K562 (cell line): ENCODE measurements around the gene ETFRF1. TPM values are rescaled to one million over a fixed set of nuclear protein-coding genes. Genes with fewer than 3 reads are reported as not detected.
A peak's percentile ranks its signal among the peaks of the same experiment; 100 is the strongest.

Experiments used
- ATAC-seq: fragments of 200-7000 bp; cut with Tn5 transposase; 3 replicates; pipeline ENCODE4 v1.9.1; 2020; ENCODE audit warnings: moderate library complexity
- BruUV-seq: library from RNA; stranded (reverse); fragments of 400-500 nt; replicated peaks from 2 replicates; lab custom pipeline; 2021; lab: Mats Ljungman, UMichigan
- CTCF ChIA-PET: fragments of 300-600 bp; formaldehyde crosslinking; extraction: SDS; loops from one replicate; lab custom pipeline; 2021; ENCODE audit warnings: low intra/inter-chr PET ratio; lab: Yijun Ruan, JAX
- POLR2A ChIA-PET: fragments of 300-600, 350-650 bp; sonication (Branson Sonifier 250); formaldehyde crosslinking; extraction: SDS; loops from one replicate; lab custom pipeline; 2021; ENCODE audit warnings: antibody characterized with exemption, inconsistent platforms; lab: Yijun Ruan, JAX
- DNase-seq, 4 experiments: peaks; one replicate each; pipeline versions ENCODE4 v3.0.0 to v3.0.0-alpha.2; 2011 to 2018; ENCODE audit warnings: low spot score in 3 of 4, mixed read lengths in 3 of 4; ENCODE audit errors: extremely low read depth in 1 of 4
- FAIRE-seq: peaks from 2 replicates; lab custom pipeline; 2011; peaks lifted over from hg19 to GRCh38; lab: Jason Lieb, UNC
- H2AFZ ChIP-seq: 2 replicates; pipeline ENCODE4 v1.6.0; 2011; ENCODE audit warnings: low read depth, low read length, control low read depth, inconsistent platforms
- H3K27ac ChIP-seq: fragments of 200-600 bp; 3 replicates; pipeline ENCODE4 v1.8.0; 2011; ENCODE audit warnings: low read depth, mild to moderate bottlenecking, control low read depth, inconsistent platforms, low read length, moderate library complexity, mixed read lengths; ENCODE audit errors: extremely low read depth
- H3K27me3 ChIP-seq, 2 experiments: fragments of 300-600 bp in 1 of 2; 2 replicates in 1 of 2; 3 replicates in 1 of 2; pipeline versions ENCODE4 v1.6.0 to v1.8.0; 2011; ENCODE audit warnings: inconsistent platforms in 2 of 2, low read length in 2 of 2, mild to moderate bottlenecking in 1 of 2, mixed read lengths in 1 of 2, moderate library complexity in 1 of 2; ENCODE audit not compliant: control insufficient read depth in 2 of 2, insufficient read depth in 2 of 2
- H3K36me3 ChIP-seq: fragments of 300-600 bp; 3 replicates; pipeline ENCODE4 v1.8.0; 2011; ENCODE audit warnings: mild to moderate bottlenecking, low read length, inconsistent platforms; ENCODE audit not compliant: control insufficient read depth, insufficient read depth
- H3K4me1 ChIP-seq, 2 experiments: fragments of 200-600 bp in 1 of 2; replicated peaks in 1 of 2; 2 replicates in 1 of 2; 3 replicates in 1 of 2; pipeline versions ENCODE4 v1.5.1 to v1.8.0; 2011; ENCODE audit warnings: inconsistent platforms in 2 of 2, low read length in 2 of 2, mild to moderate bottlenecking in 1 of 2, mixed read lengths in 1 of 2, moderate library complexity in 1 of 2; ENCODE audit not compliant: control insufficient read depth in 2 of 2, insufficient read depth in 2 of 2
- H3K4me2 ChIP-seq: 2 replicates; pipeline ENCODE4 v1.6.1; 2011; ENCODE audit warnings: low read length, control low read depth, inconsistent platforms, mixed read lengths; ENCODE audit not compliant: insufficient read depth
- H3K4me3 ChIP-seq: fragments of 200-600 bp; sonication (generic), shearing (Covaris generic); 2 replicates; pipeline ENCODE4 v1.5.1; 2016; ENCODE audit warnings: control low read depth, inconsistent platforms
- H3K79me2 ChIP-seq: fragments of 200-600 bp; 3 replicates; pipeline ENCODE4 v1.8.0; 2011; ENCODE audit warnings: low read length, inconsistent platforms; ENCODE audit not compliant: control insufficient read depth, insufficient read depth
- H3K9ac ChIP-seq, 2 experiments: 2 replicates each; pipeline versions ENCODE4 v1.6.0 to v1.6.1; 2011; ENCODE audit warnings: low read depth in 2 of 2, low read length in 2 of 2, control low read depth in 1 of 2, inconsistent platforms in 1 of 2, mild to moderate bottlenecking in 1 of 2, mixed read lengths in 1 of 2; ENCODE audit not compliant: insufficient read depth in 1 of 2
- H3K9me1 ChIP-seq: one replicate; pipeline ENCODE4 v1.6.0; 2011; ENCODE audit warnings: inconsistent platforms, mild to moderate bottlenecking, low read length, moderate library complexity; ENCODE audit not compliant: control insufficient read depth, insufficient read depth
- H3K9me3 ChIP-seq: replicated peaks from 2 replicates; pipeline ENCODE4 v1.5.1; 2011; ENCODE audit warnings: low read depth, low read length, inconsistent platforms; ENCODE audit not compliant: control insufficient read depth, insufficient read depth
- H4K20me1 ChIP-seq: replicated peaks from 2 replicates; pipeline ENCODE4 v1.6.1; 2011; ENCODE audit warnings: low read length, inconsistent platforms, mixed read lengths; ENCODE audit not compliant: control insufficient read depth, insufficient read depth
- CEBPB ChIP-seq: fragments of 450-650 bp; IDR thresholded peaks from 2 replicates; pipeline ENCODE4 v1.6.1; 2016; ENCODE audit warnings: missing genetic modification characterization, missing compliant biosample characterization
- CEBPG ChIP-seq, 3 experiments: fragments of 200-800 bp in 1 of 3; sonication (Bioruptor generic) in 1 of 3; sonication (generic) in 1 of 3; formaldehyde crosslinking in 1 of 3; IDR thresholded peaks in 2 of 3; conservative IDR thresholded peaks in 1 of 3; 2 replicates each; pipeline versions ENCODE4 v1.6.1 to v1.8.0; 2016 to 2022; ENCODE audit warnings: missing compliant biosample characterization in 2 of 3, missing genetic modification characterization in 2 of 3, mild to moderate bottlenecking in 1 of 3, missing genetic modification reagents in 1 of 3
- SETDB1 ChIP-seq: IDR thresholded peaks from one replicate; pipeline ENCODE4 v1.6.1; 2012; ENCODE audit warnings: low read length, control low read depth, inconsistent platforms
- SIX5 ChIP-seq, 2 experiments: IDR thresholded peaks; 2 replicates each; pipeline ENCODE4 v1.6.1; 2011; ENCODE audit warnings: low read length in 2 of 2, borderline replicate concordance in 1 of 2, low read depth in 1 of 2, mild to moderate bottlenecking in 1 of 2, moderate library complexity in 1 of 2; ENCODE audit not compliant: insufficient read depth in 1 of 2
- SPI1 ChIP-seq: IDR thresholded peaks from 2 replicates; pipeline ENCODE4 v1.6.1; 2011; ENCODE audit warnings: low read depth, low read length, control low read depth, borderline replicate concordance
- ZNF316 ChIP-seq: fragments of 450-650 bp; IDR thresholded peaks from 2 replicates; pipeline ENCODE4 v1.6.1; 2016
- WGBS: fragments of 100-300 bp; shearing (Covaris generic); methylation state at CpG from one replicate; pipeline ENCODE4 v1.1.6; 2016; ENCODE audit warnings: low coverage, mixed read lengths; ENCODE audit not compliant: insufficient coverage; ENCODE audit errors: missing lambda C conversion rate; 5-methylcytosine and 5-hydroxymethylcytosine counted together
- in situ Hi-C: fragments of 300-500 bp; cut with MboI; formaldehyde crosslinking; loops from 4 replicates; pipeline ENCODE4 v1.15.0; 2018; ENCODE audit warnings: inconsistent platforms, mixed read lengths
- intact Hi-C: fragments of 100-400 bp; cut with micrococcal nuclease; formaldehyde crosslinking; loops from 2 replicates; pipeline ENCODE4 v1.14.2; 2022
- polyA plus RNA-seq, 8 experiments: library from polyadenylated mRNA; depleted of rRNA in 4 of 8; stranded (reverse) in 5 of 8; unstranded in 3 of 8; fragments of >200 nt; fragmentation: Nextera tagmentation in 2 of 8; fragmentation: Illumina TruSeq in 1 of 8; extraction: Ambion mirVana in 2 of 8; extraction: Trizol in 1 of 8; gene quantifications; 2 replicates each; pipeline versions ENCODE4 v1.2.1 to v1.2.3, GENCODE V29; 2011 to 2014; ENCODE audit warnings: inconsistent platforms in 1 of 8, missing spikeins in 1 of 8
- total RNA-seq, 7 experiments: library from RNA; depleted of rRNA in 6 of 7; stranded (reverse); fragments of >200 nt in 6 of 7; fragmentation: Illumina TruSeq in 2 of 7; extraction: Trizol in 2 of 7; gene quantifications; 2 replicates each; pipeline versions ENCODE4 v1.2.1 to v1.2.3, GENCODE V29; 2011 to 2021; ENCODE audit warnings: low replicate concordance in 1 of 7
- TF ChIP-seq, protein P1 (sequence below): fragments of 250-450 bp; sonication (Bioruptor Pico); IDR thresholded peaks from 2 replicates; pipeline ENCODE4 v1.8.0; 2021; ENCODE audit warnings: mild to moderate bottlenecking, moderate library complexity

Gene ETFRF1
- total and polyA plus RNA-seq, 9 of the 15 experiments (the other 6 are each of a cell fraction or from before 2014, with no cell fraction given), result 16.1 to 107 (median 33.7) TPM

DNA sequence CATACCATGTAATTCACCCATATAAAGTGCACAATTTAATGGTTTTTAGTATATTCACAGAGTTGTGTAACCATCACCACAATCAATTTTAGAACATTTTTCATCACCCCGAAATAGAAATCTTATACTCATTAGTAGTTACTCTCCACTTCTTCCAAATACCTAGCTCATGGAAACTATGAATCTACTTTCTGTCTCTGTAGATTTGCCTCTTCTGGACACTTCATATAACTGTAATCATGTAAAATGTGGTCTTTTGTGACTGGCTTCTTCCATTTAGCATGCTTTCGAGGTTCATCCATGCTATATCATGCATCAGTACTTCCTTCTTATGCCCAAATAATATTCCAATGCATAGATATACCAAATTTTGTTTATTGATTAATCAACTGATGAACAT is 10.9 kb upstream of the ETFRF1 start (continued):
- TF ChIP-seq, protein P1, sequence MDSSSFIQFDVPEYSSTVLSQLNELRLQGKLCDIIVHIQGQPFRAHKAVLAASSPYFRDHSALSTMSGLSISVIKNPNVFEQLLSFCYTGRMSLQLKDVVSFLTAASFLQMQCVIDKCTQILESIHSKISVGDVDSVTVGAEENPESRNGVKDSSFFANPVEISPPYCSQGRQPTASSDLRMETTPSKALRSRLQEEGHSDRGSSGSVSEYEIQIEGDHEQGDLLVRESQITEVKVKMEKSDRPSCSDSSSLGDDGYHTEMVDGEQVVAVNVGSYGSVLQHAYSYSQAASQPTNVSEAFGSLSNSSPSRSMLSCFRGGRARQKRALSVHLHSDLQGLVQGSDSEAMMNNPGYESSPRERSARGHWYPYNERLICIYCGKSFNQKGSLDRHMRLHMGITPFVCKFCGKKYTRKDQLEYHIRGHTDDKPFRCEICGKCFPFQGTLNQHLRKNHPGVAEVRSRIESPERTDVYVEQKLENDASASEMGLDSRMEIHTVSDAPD (CRISPR knock-in tag), result no peak
- TF ChIP-seq SIX5 (IDR thresholded peaks at IDR 0.05; ENCODE audit: borderline replicate concordance in 1 of 2, insufficient read depth in 1 of 2, low read depth in 1 of 2, low read length in 2 of 2) (no peak), SETDB1 (no peak)

DNA sequence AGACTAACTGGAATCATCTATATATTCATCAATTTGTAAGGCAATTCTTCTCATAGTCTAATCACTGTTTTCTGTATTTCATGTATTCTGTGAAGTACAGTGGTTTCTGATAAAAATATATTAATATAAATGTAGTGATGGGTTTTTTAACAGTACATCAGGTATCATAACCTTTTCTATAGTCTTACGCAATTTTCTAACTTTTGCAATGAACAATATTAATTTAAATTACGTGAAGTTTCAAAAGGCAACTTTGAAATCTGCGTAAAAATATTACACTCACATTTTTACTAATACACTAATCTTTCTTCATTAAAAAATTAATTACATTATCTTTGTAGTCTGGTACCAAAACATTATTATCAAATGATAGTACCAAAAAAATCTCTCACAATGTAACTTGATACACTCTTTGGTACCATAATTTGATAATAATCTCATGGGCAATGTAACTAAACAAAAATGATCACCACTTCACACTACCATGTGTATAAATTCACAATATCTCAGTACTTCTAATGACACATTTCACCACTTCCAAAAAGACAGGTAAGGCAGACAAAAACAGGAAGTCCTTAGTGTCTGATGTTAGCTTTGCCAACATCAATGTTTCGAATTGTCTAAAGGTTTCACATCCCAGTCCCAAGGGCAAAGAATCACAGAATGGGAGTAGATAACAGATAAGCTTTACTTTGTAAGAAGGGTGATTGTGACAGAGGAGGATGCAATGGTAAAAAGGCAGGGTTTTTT is 8.8 kb upstream of the ETFRF1 start:
- WGBS, result 4% methylated on average over 4 of the region's 4 CpGs
- in situ Hi-C loops (no loop called here), intact Hi-C loops (no loop called here)
- Histone ChIP-seq H2AFZ (no peak overlapping the region), H4K20me1 (no peaks in the 10 kb centered on the region), H3K9me1 (no peaks in the 10 kb centered on the region), H3K36me3 (no peaks in the 10 kb centered on the region), H3K9me3 (no peaks in the 10 kb centered on the region), H3K27me3 (no peaks in the 10 kb centered on the region; a peak in 1 of 5 replicates), H3K27ac (no peak overlapping the region), H3K79me2 (no peaks in the 10 kb centered on the region), H3K4me3 (no peak overlapping the region), H3K9ac (no peak overlapping the region), H3K4me1 (no peaks in the 10 kb centered on the region), H3K4me2 (no peak overlapping the region)
- BruUV-seq, result no TSS peak
- ChIA-PET CTCF (interaction anchor here (0.9 kb wide), 1 partner anchor 25 kb away, joined by 3 read pairs; no protein-coding TSS in a partner anchor), POLR2A (no interaction called here)
- no peak for ATAC-seq
- no peak for DNase-seq
- TF ChIP-seq ZNF316, result no peak
- TF ChIP-seq SPI1, result peak; percentile 79
- TF ChIP-seq CEBPG (CRISPR knock-in tag; IDR thresholded peaks at IDR 0.05), result no peak
- TF ChIP-seq CEBPG (tag; conservative IDR thresholded peaks at IDR 0.05 in 1 of 2, IDR thresholded peaks at IDR 0.05 in 1 of 2), result peak in 1 of 2 experiments; percentile 75; a peak in 3 of 4 replicates
- 0 out of 2 replicates have a peak, but pooled peaks have one; percentile 30 for TF ChIP-seq CEBPB (tag)
- no peak for FAIRE-seq
